Hypothalamus (tissue), 51 donors: ENCODE data around the gene ZBTB43.

Source experiments
- DNase-seq, 51 donors: peaks; one replicate each; lab custom pipeline; 2025; lab: John Stamatoyannopoulos, UW

ZBTB43 gene

DNA sequence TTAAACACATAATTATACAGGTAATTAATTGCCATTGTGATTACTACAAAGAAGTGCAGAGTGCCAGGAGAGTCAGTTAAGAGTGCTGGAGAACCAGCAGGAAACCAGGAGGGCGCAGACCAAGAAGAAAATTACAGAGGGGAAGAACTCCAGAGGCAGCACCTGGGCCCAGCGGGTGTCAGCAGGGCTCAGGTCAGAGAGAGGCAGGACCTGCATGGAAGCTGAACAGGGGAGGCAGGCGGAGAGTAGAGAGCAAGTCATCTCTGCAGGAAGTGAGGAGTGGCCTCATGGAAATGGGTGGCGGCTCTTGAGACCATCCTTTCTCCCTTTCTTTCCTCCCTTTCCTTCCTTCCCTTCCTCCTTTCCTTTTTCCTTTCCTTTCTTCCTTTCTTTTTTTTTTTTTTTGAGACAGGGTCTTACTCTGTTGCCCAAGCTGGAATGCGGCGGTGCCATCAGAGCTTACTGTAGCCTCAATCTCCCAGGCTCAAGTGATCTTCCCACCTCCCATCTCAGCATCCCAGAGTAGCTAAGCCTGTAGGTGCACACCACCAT, 51.6 kb downstream of the ZBTB43 start:
- DNase-seq = no peak

- no peak for DNase-seq
These were observed 52.6 kb downstream of the ZBTB43 start for GRCh38 chr9:126857261-126857960.

DNA sequence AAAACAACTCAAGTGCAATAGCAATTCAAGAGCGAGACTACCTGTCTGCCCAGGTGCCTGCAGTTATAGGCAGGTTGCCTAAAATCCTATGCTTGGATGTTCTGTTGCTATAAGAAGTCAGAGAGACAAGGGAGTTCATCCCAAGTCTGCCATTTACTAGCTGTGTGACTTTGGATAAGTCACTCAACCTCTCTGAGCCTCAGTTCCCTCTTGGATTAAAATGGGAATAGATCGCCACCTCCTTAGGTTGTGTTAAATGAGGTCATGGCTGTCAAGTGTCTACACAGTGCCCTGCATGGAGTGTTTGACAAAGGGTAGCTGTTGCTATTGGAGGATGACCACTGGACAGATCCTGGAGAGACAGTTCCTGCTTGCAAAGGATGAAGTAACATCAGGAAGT, 54.3 kb downstream of the ZBTB43 start:
- DNase-seq = no peak

DNA sequence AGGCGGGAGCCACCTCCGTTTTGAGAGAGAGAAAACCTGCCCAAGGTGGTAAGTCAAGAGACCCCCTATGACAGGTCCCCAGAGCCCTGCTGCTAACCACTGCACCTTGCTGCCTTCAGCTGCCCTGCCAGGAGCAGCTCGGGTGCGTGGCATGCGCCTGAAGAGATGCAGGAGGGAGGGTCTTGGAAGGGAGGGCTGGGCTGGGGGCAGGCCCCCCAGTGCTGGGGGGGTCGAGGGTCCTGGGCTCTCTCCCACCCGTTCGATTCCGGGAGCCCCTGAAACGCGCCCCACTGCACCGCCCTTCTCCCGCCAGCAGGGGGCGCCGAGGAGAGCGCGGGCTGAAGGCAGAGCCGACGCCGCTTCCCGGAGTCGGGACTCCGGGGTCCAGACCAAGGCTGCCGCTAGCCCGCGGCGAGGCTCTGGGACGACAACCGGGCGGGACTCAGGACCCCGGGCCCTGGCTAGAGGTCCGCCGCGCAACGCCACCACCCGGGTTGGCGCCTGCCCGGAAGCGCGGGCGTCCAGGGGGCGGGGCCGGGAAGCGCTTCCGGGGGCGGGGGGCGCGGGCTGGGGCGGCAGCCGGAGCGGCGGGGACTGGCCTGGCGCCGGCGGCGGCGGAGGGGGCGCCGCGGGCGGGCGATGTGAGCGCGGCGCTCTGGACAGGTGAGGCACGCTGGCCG, 55.4 kb downstream of the ZBTB43 start, which contains the start of gene ZBTB34:
TSS of gene ZBTB34 (plus strand) at position 563 of the 680 bp plus-strand sequence. CDS start 18,761 bp downstream, outside the sequence.
- peak in 39 of 51 donors; percentile 28 to 90 (median 66) for DNase-seq

DNA sequence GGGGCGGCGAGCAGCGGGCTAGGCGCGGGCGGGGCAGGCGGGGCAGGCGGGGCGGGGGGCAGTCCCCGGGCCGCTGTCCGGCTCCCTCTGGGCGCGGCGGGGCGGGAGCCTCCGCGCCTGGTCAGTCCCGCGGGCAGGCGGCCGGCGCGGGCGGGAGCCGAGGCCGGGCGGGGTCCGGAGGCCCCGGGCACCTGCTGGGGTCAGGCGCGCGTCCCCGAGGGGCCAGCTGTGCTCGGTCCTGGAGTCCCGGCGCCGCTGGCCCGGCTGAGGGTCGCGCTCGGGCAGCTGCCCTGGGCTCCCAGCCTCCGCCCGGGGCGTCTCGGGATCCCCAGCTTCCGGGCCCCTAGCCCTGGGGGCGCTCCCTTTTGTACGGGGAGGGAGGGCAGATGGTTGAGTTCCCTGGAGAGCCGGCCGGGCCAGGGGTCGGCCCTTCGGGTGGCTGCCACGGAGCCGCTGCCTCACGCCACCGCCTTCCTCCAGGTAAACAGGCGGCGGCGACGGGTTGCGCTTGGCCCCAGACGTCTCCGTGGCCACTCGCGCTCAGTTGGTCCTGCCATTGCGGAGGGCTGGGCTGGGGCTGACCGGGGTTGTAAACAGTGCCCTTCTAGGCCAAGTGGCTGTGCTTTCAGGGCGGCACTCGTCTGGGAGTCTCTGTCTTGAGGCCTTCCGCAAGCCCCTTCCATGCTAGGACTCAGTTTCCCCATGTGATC, 56.1 kb downstream of the ZBTB43 start:
- peak in 7 of 51 donors; percentile 40 to 66 (median 57) for DNase-seq

DNA sequence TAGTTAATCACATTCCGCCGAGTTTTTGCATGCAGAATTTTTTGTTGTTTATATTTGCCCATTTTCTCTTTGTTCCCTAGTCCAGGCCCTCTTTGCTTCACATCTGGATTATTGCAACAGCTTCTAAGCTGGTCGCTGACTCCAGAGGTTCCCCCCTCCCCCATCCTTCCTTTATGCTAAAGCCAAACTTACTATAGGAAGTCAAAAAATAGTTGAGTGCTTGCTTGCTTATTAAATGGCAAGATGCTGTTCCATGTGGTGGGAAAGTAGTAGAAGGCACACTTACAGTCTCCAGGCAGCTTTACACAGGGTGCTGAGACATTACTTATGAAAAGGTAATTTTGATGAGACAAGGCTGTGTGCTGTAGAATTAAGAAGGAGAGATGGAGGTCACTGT, 56.9 kb downstream of the ZBTB43 start:
- DNase-seq = no peak

GRCh38 chr9:126862104-126862761, 57.4 kb downstream of the ZBTB43 start:
- peak in 5 of 51 donors; percentile 15 to 33 (median 27) for DNase-seq

GRCh38 chr9:126864771-126865170, 59.9 kb downstream of the ZBTB43 start:
- no peak for DNase-seq

GRCh38 chr9:126869368-126869767, 64.5 kb downstream of the ZBTB43 start:
- no peak for DNase-seq

DNA sequence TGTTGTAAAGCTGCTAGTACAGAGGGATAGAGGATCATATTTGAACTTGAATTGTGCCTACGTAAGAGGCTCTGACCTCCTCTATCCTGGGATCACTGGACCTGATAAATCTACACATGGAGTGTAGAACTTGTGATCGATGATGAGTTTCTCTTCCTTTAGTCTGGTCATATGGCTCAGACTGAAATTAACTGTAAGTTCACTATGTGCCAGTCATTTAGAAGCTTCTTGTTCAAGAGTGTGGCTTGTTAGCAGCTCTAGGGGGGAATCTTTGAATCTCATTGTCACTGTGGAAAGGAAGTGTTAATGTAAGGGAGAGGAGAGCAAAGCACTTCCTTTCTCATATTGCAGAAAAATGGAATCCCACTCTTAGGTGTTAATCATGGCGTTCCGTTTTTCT, 67.7 kb downstream of the ZBTB43 start:
- no peak for DNase-seq

DNA sequence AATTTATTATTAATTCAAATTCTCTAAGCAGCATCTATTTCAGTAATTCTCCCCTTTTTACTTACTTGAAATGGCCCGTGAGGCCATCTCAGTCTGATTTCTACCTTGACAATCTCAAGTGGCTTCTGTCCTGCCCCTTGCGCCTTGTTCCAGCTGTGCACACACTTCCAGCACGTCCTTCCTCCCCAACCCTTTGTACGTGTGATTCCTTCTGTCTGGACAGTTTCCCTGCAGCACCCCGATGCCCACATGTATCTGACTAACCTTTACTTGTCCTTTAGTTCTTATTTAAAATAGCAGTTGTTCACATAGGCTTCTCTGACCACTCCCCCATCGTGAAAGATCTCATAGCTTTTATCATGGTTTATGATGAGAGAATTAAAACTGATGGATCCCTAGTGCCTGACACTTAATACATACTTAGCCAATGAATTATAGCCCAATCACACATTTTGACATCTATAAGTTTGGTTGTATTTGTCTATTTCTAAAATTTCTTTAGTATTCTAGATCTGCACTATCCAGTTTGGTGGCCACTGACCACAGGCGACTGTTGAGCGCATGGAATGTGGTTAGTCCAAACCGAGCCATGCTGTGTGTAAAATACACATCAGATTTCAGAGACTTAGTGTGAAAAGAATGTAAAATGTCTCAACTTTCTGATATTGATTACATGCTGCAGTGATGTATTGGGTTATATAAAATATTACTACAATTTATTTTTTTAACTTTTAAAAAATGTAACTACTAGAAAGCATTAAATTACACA, 69.9 kb downstream of the ZBTB43 start:
- DNase-seq = no peak

GRCh38 chr9:126875756-126876510, 71.1 kb downstream of the ZBTB43 start:
- DNase-seq = no peak

DNA sequence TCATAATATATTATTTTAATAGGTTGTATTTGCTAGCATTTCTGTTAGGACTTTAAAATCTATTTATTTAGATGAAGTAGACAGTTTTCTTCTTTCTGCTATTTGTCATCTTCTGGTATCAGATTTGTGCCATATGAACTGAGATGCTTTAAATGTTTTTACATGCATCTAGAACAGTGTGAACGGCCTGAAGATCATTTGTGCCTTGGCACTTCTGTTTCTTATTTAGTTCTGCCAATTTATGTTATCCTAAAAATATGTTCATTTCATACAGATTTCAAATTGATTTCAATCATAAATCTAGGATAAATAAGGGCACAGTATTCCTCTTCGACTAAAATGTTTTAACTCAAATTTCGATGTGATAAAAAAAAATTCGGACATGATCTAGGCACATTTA, 71.7 kb downstream of the ZBTB43 start:
- DNase-seq = no peak

- DNase-seq = no peak
These were observed 72.6 kb downstream of the ZBTB43 start for GRCh38 chr9:126877418-126877817.

DNA sequence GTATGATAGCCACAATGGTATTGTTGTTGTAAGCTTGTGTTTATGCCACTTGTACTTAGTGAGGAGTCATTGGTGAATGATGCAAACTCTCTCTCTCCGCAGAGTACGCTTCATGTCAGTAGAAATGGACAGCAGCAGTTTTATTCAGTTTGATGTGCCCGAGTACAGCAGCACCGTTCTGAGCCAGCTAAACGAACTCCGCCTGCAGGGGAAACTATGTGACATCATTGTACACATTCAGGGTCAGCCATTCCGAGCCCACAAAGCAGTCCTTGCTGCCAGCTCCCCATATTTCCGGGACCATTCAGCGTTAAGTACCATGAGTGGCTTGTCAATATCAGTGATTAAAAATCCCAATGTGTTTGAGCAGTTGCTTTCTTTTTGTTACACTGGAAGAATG, 74.4 kb downstream of the ZBTB43 start:
- peak in 3 of 51 donors; percentile 12 to 32 (median 14) for DNase-seq

DNA sequence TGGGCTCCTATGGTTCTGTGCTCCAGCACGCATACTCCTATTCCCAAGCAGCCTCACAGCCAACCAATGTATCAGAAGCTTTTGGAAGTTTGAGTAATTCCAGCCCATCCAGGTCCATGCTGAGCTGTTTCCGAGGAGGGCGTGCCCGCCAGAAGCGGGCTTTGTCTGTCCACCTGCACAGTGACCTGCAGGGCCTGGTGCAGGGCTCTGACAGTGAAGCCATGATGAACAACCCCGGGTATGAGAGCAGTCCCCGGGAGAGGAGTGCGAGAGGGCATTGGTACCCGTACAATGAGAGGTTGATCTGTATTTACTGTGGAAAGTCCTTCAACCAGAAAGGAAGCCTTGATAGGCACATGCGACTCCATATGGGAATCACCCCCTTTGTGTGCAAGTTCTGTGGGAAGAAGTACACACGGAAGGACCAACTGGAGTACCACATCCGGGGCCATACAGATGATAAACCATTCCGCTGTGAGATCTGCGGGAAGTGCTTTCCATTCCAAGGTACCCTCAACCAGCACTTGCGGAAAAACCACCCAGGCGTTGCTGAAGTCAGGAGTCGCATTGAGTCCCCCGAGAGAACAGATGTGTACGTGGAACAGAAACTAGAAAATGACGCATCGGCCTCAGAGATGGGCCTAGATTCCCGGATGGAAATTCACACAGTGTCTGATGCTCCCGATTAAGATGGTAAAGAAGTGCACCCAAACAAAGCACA, 75.5 kb downstream of the ZBTB43 start:
- DNase-seq = peak in 1 of 51 donors; percentile 77

GRCh38 chr9:126880947-126881332, 76.1 kb downstream of the ZBTB43 start:
- DNase-seq = peak in 18 of 51 donors; percentile 24 to 78 (median 46)

DNA sequence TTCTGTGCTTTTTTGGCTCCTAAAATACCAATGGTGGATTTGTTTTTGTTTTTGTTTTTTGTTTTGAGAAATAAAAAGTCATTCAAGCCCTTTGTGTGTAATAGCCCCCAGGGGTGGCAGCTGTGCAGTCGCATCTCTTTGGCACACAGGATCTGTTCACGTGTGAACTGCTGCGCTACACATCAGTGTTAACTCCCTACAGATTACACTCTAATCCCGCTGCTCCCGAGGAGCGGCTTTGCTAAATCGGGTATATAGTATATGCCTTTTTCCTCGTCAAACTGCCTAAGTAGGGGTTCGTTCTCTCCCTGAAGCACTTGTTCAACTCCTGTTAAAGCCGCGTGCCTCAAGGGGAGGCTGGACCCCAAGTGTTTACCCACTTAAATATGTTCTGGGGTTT, 77.9 kb downstream of the ZBTB43 start:
- no peak for DNase-seq
